SH-SY5Y (cell line): Measurements from ENCODE around the gene SEC11A.

Experiments
- GATA2 ChIP-seq: IDR thresholded peaks from 2 replicates; pipeline ENCODE4 v1.6.1; 2011; ENCODE audit warnings: mild to moderate bottlenecking, low read depth, low read length
- GATA3 ChIP-seq: IDR thresholded peaks from 2 replicates; pipeline ENCODE4 v1.6.1; 2011; ENCODE audit warnings: low read depth, mild to moderate bottlenecking, low read length, moderate library complexity

DNA sequence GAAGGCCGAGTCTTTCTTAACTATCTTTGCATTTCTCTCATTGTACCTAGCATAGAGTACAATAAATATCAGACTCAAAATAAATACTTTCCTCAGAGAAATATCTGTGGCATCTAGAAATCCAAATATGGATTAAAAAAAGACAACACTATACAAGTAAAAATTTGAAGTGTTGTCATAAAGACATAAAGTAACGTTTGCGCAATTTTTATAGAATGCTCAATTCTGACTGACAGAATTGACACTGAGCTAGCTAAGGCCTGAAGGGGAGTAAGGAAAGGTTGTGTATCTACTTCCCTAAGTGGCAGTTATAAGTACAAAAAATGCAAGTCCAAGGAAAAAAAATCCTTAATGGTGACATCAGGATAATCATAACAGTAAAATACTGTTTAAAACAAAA is 1.1 kb downstream of the SEC11A start:
- TF ChIP-seq GATA3: no peak
- no peak for TF ChIP-seq GATA2
